Skeletal muscle cell (primary cell): ENCODE data around the gene KLHL4.
"Not testable (repeated sequence)": the region's sequence is repeated elsewhere in the genome, so short reads cannot be mapped to it uniquely, and the experiment has no call there.

Source experiments
- DNase-seq: peaks from one replicate; pipeline ENCODE4 v3.0.0-alpha.2; 2010; ENCODE audit warnings: low read depth
- H3K4me3 ChIP-seq: 2 replicates; pipeline ENCODE4 v1.5.1; 2011; ENCODE audit warnings: low read depth, mild to moderate bottlenecking, control low read depth, low read length, moderate library complexity

The KLHL4 gene

GRCh38 chrX:87641439-87641838 is 123.8 kb downstream of the KLHL4 start:
- not testable (repeated sequence) for H3K4me3 ChIP-seq, DNase-seq

- no peak overlapping the region for H3K4me3 ChIP-seq
- DNase-seq: no peak
Observed at GRCh38 chrX:87661761-87662160, 144.2 kb downstream of the KLHL4 start.

GRCh38 chrX:87663421-87663820 is 145.8 kb downstream of the KLHL4 start:
- no peak overlapping the region for H3K4me3 ChIP-seq
- no peak for DNase-seq

GRCh38 chrX:87664381-87664780 is 146.8 kb downstream of the KLHL4 start:
- no peak overlapping the region for H3K4me3 ChIP-seq
- no peak for DNase-seq

GRCh38 chrX:87679849-87680248 is 162.2 kb downstream of the KLHL4 start:
- DNase-seq: no peak

GRCh38 chrX:87687703-87688102 is 170.1 kb downstream of the KLHL4 start:
- H3K4me3 ChIP-seq: no peak overlapping the region
- no peak for DNase-seq

More at GRCh38 chrX:87679849-87680248, 162.2 kb downstream of the KLHL4 start:
- no peak overlapping the region for H3K4me3 ChIP-seq

- DNase-seq, H3K4me3 ChIP-seq: not testable (repeated sequence)
Observed at GRCh38 chrX:87688113-87688748, 170.6 kb downstream of the KLHL4 start.

- not testable (repeated sequence) for H3K4me3 ChIP-seq, DNase-seq
Observed at GRCh38 chrX:87689218-87689617, 171.6 kb downstream of the KLHL4 start.

GRCh38 chrX:87693204-87693603 is 175.6 kb downstream of the KLHL4 start:
- no peak overlapping the region for H3K4me3 ChIP-seq
- no peak for DNase-seq

- no peak for DNase-seq
- no peak overlapping the region for H3K4me3 ChIP-seq
Observed at GRCh38 chrX:87697409-87697808, 179.8 kb downstream of the KLHL4 start.

GRCh38 chrX:87702795-87703194 is 185.2 kb downstream of the KLHL4 start:
- no peak for DNase-seq
- H3K4me3 ChIP-seq: no peak overlapping the region

- DNase-seq, H3K4me3 ChIP-seq: not testable (repeated sequence)
Observed at GRCh38 chrX:87703469-87703868, 185.9 kb downstream of the KLHL4 start.

- no peak for DNase-seq
- H3K4me3 ChIP-seq: no peak overlapping the region
Observed at GRCh38 chrX:87706134-87706533, 188.5 kb downstream of the KLHL4 start.

- no peak for DNase-seq
- no peak overlapping the region for H3K4me3 ChIP-seq
Observed at GRCh38 chrX:87710580-87710979, 193.0 kb downstream of the KLHL4 start.
